ENCODE data around the gene BMPR1A.

- TF ChIP-seq CTCF (IDR thresholded peaks at IDR 0.05) (no peak), POLR2A (IDR thresholded peaks at IDR 0.05) (no peak)
Observed at GRCh38 chr10:86795353-86795752, 38.9 kb downstream of the BMPR1A start.

All from right lobe of liver (tissue), 4 donors.